ENCODE results near the gene CWF19L1. TPM values are rescaled to one million over a fixed set of nuclear protein-coding genes. Genes with fewer than 3 reads are reported as not detected.

Gene CWF19L1
- total and polyA plus RNA-seq, 4 donors, result 5.3 to 15.7 (median 8.0) TPM

- H3K36me3 ChIP-seq (ENCODE audit: control insufficient read depth in 4 of 4, insufficient read depth in 3 of 4, low read depth in 1 of 4, low read length in 3 of 4), result peaks cover 10 to 64% (median 40%) of the 10 kb centered on the region in 4 donors
- 98% methylated on average over 7 of the region's 7 CpGs for WGBS
These were observed 18.6 kb downstream of the CWF19L1 start for GRCh38 chr10:100248820-100249219.

GRCh38 chr10:100245484-100246220 lies 21.8 kb downstream of the CWF19L1 start:
- TF ChIP-seq FOXA2 (IDR thresholded peaks at IDR 0.05), result no peak
- TF ChIP-seq GABPA (IDR thresholded peaks at IDR 0.05 in 1 of 2, conservative IDR thresholded peaks at IDR 0.05 in 1 of 2), result no peak
- no peak for TF ChIP-seq SP1 (IDR thresholded peaks at IDR 0.05)
- no peak for TF ChIP-seq HNF4G (IDR thresholded peaks at IDR 0.05)
- no peak for TF ChIP-seq EGR1 (IDR thresholded peaks at IDR 0.05; ENCODE audit: low read depth in 2 of 2)
- no peak for TF ChIP-seq REST (IDR thresholded peaks at IDR 0.05)
- TF ChIP-seq ZBTB33 (IDR thresholded peaks at IDR 0.05), result no peak
- TF ChIP-seq JUND (IDR thresholded peaks at IDR 0.05), result no peak
- no peak for TF ChIP-seq TAF1 (conservative IDR thresholded peaks at IDR 0.05)
- TF ChIP-seq FOXA1 (IDR thresholded peaks at IDR 0.05), result no peak
- Histone ChIP-seq H3K36me3 (ENCODE audit: control insufficient read depth in 4 of 4, insufficient read depth in 3 of 4, low read depth in 1 of 4, low read length in 3 of 4) (peaks cover 7 to 64% (median 40%) of the 10 kb centered on the region in 4 donors), H3K9ac (ENCODE audit: low read depth in 1 of 2, low read length in 2 of 2) (no peak overlapping the region), H3K27me3 (ENCODE audit: control insufficient read depth in 4 of 4, insufficient read depth in 4 of 4, low read length in 3 of 4) (no peaks in the 10 kb centered on the region), H3K4me1 (ENCODE audit: control insufficient read depth in 4 of 4, insufficient read depth in 4 of 4, low read length in 3 of 4) (no peaks in the 10 kb centered on the region), H3K9me3 (ENCODE audit: control insufficient read depth in 4 of 4, low read length in 3 of 4) (no peaks in the 10 kb centered on the region), H3K4me3 (ENCODE audit: low read depth in 1 of 3, low read length in 3 of 3) (no peak overlapping the region), H3K27ac (ENCODE audit: low read depth in 1 of 2, low read length in 2 of 2) (no peak overlapping the region)
- no peak for DNase-seq (ENCODE audit: low spot score)
- 95% methylated on average over 5 of the region's 5 CpGs for WGBS

More at GRCh38 chr10:100248820-100249219, 18.6 kb downstream of the CWF19L1 start:
- Histone ChIP-seq H3K4me1 (ENCODE audit: control insufficient read depth in 4 of 4, insufficient read depth in 4 of 4, low read length in 3 of 4) (no peaks in the 10 kb centered on the region), H3K9ac (ENCODE audit: low read depth in 1 of 2, low read length in 2 of 2) (no peak overlapping the region), H3K9me3 (ENCODE audit: control insufficient read depth in 4 of 4, low read length in 3 of 4) (no peaks in the 10 kb centered on the region), H3K4me3 (ENCODE audit: low read depth in 1 of 3, low read length in 3 of 3) (no peak overlapping the region), H3K27me3 (ENCODE audit: control insufficient read depth in 4 of 4, insufficient read depth in 4 of 4, low read length in 3 of 4) (no peaks in the 10 kb centered on the region), H3K27ac (ENCODE audit: low read depth in 1 of 2, low read length in 2 of 2) (no peak overlapping the region)
- TF ChIP-seq FOXA2 (IDR thresholded peaks at IDR 0.05), result no peak
- no peak for TF ChIP-seq FOXA1 (IDR thresholded peaks at IDR 0.05)
- no peak for TF ChIP-seq SP1 (IDR thresholded peaks at IDR 0.05)
- TF ChIP-seq CTCF (IDR thresholded peaks at IDR 0.05; ENCODE audit: low read depth, low read length, missing input control), result no peak
- DNase-seq (ENCODE audit: low spot score), result no peak
